HCT116 (cell line): ENCODE results near the gene NOTO. TPM values are rescaled to one million over a fixed set of nuclear protein-coding genes. Genes with fewer than 3 reads are reported as not detected.

Experiments used
- ATAC-seq: fragments of 200-7000 bp; cut with Tn5 transposase; 2 replicates; pipeline ENCODE4 v1.9.1; 2020; ENCODE audit warnings: mild to moderate bottlenecking, moderate library complexity
- BruUV-seq: library from RNA; stranded (reverse); fragments of 400-500 nt; replicated peaks from 2 replicates; lab custom pipeline; 2021; lab: Mats Ljungman, UMichigan
- CTCF ChIA-PET: fragments of 300-600 bp; sonication (Branson Sonifier 250); formaldehyde crosslinking; loops from one replicate; lab custom pipeline; 2021; ENCODE audit warnings: antibody characterized with exemption; lab: Charles Lee
- POLR2A ChIA-PET: fragments of 300-600, 350-600 bp; sonication (Branson Sonifier 250); formaldehyde crosslinking; loops from one replicate; lab custom pipeline; 2021; ENCODE audit warnings: antibody characterized with exemption; lab: Charles Lee
- RAD21 ChIA-PET, 2 experiments: fragments of 300-600 bp; sonication (Branson Sonifier 250); formaldehyde crosslinking; loops; one replicate each; lab custom pipeline; 2023; ENCODE audit warnings: low total read pairs in 2 of 2; ENCODE audit not compliant: uncharacterized antibody in 2 of 2, unreplicated experiment in 2 of 2, low non-redundant PET in 1 of 2; lab: Charles Lee
- DNase-seq: peaks from one replicate; pipeline ENCODE4 v3.0.0-alpha.2; 2010; ENCODE audit warnings: low read depth, low spot score
- H2AFZ ChIP-seq: fragments of 200-600 bp; shearing (Covaris generic), sonication (generic); 2 replicates; pipeline ENCODE4 v1.6.1; 2017; ENCODE audit warnings: low read depth, mixed run types, mixed read lengths, antibody characterized with exemption, low read length; ENCODE audit not compliant: poor library complexity, severe bottlenecking
- H3K27ac ChIP-seq: 2 replicates; pipeline ENCODE4 v1.5.1; 2012; ENCODE audit warnings: low read depth, low read length
- H3K27me3 ChIP-seq: fragments of 200-600 bp; sonication (generic); 2 replicates; pipeline ENCODE4 v1.6.1; 2016; ENCODE audit warnings: mixed run types, low read length, mixed read lengths; ENCODE audit not compliant: insufficient read depth
- H3K36me3 ChIP-seq, 2 experiments: fragments of 200-500 bp in 1 of 2; fragments of 200-600 bp in 1 of 2; sonication (Bioruptor generic) in 1 of 2; sonication (generic) in 1 of 2; 2 replicates each; pipeline versions ENCODE4 v1.5.1 to v1.6.1; 2014 to 2016; ENCODE audit warnings: low read length in 2 of 2, inconsistent platforms in 1 of 2, mixed read lengths in 1 of 2, mixed run types in 1 of 2; ENCODE audit not compliant: insufficient read depth in 2 of 2, control insufficient read depth in 1 of 2
- H3K4me1 ChIP-seq, 2 experiments: fragments of 200-600 bp in 1 of 2; sonication (generic) in 1 of 2; 2 replicates each; pipeline versions ENCODE4 v1.5.1 to v1.6.1; 2012 to 2017; ENCODE audit warnings: low read length in 2 of 2, inconsistent platforms in 1 of 2, mild to moderate bottlenecking in 1 of 2, mixed read lengths in 1 of 2, mixed run types in 1 of 2, moderate library complexity in 1 of 2; ENCODE audit not compliant: insufficient read depth in 2 of 2, control insufficient read depth in 1 of 2
- H3K4me2 ChIP-seq: fragments of 200-600 bp; sonication (generic); 2 replicates; pipeline ENCODE4 v1.6.1; 2017; ENCODE audit warnings: mixed run types, low read length, mixed read lengths
- H3K4me3 ChIP-seq, 2 experiments: fragments of 200-600 bp in 1 of 2; sonication (generic) in 1 of 2; replicated peaks in 1 of 2; 2 replicates each; pipeline ENCODE4 v1.5.1; 2011 to 2016; ENCODE audit warnings: low read length in 2 of 2, control low read depth in 1 of 2, low read depth in 1 of 2, mild to moderate bottlenecking in 1 of 2, mixed read lengths in 1 of 2, mixed run types in 1 of 2
- H3K79me2 ChIP-seq: fragments of 200-600 bp; sonication (generic); 2 replicates; pipeline ENCODE4 v1.6.1; 2017; ENCODE audit warnings: mild to moderate bottlenecking, mixed run types, low read length, moderate library complexity, mixed read lengths; ENCODE audit not compliant: insufficient read depth
- H3K9ac ChIP-seq: fragments of 200-600 bp; sonication (generic); 2 replicates; pipeline ENCODE4 v1.6.1; 2016; ENCODE audit warnings: low read length, mixed read lengths
- H3K9me2 ChIP-seq: fragments of 200-600 bp; sonication (generic), shearing (Covaris generic); 2 replicates; pipeline ENCODE4 v1.6.1; 2017; ENCODE audit warnings: mixed run types, mild to moderate bottlenecking, moderate library complexity; ENCODE audit not compliant: insufficient read depth
- H3K9me3 ChIP-seq, 2 experiments: fragments of 200-500 bp in 1 of 2; fragments of 200-600 bp in 1 of 2; sonication (Bioruptor generic) in 1 of 2; sonication (generic) in 1 of 2; 2 replicates each; pipeline ENCODE4 v1.6.1; 2014 to 2017; ENCODE audit warnings: low read length in 2 of 2, mixed read lengths in 2 of 2, inconsistent platforms in 1 of 2, low read depth in 1 of 2, mild to moderate bottlenecking in 1 of 2, mixed run types in 1 of 2, moderate library complexity in 1 of 2; ENCODE audit not compliant: control insufficient read depth in 1 of 2, insufficient read depth in 1 of 2
- H4K20me1 ChIP-seq: fragments of 200-600 bp; sonication (generic), shearing (Covaris generic); 2 replicates; pipeline ENCODE4 v1.6.1; 2017; ENCODE audit warnings: mixed run types, mild to moderate bottlenecking, moderate library complexity; ENCODE audit not compliant: insufficient read depth
- CBX3 ChIP-seq: IDR thresholded peaks from 2 replicates; pipeline ENCODE4 v1.6.1; 2012; ENCODE audit warnings: low read depth
- CEBPB ChIP-seq: IDR thresholded peaks from 2 replicates; pipeline ENCODE4 v1.6.1; 2012; ENCODE audit warnings: low read depth
- EGR1 ChIP-seq: IDR thresholded peaks from 2 replicates; pipeline ENCODE4 v1.6.1; 2012; ENCODE audit warnings: low read depth
- ELF1 ChIP-seq: IDR thresholded peaks from 2 replicates; pipeline ENCODE4 v1.6.1; 2012; ENCODE audit warnings: low read depth, borderline replicate concordance
- EZH2phosphoT487 ChIP-seq: fragments of 200-600 bp; IDR thresholded peaks from 2 replicates; pipeline ENCODE4 v1.6.1; 2018; ENCODE audit warnings: antibody characterized with exemption, borderline replicate concordance
- FOSL1 ChIP-seq: IDR thresholded peaks from 2 replicates; pipeline ENCODE4 v1.6.1; 2012; ENCODE audit warnings: low read depth
- JUND ChIP-seq: IDR thresholded peaks from 2 replicates; pipeline ENCODE4 v1.6.1; 2012
- RAD21 ChIP-seq: IDR thresholded peaks from 2 replicates; pipeline ENCODE4 v1.6.1; 2012; ENCODE audit warnings: low read depth, mild to moderate bottlenecking
- REST ChIP-seq: IDR thresholded peaks from 2 replicates; pipeline ENCODE4 v1.6.1; 2012; ENCODE audit warnings: low read depth
- SIN3A ChIP-seq: IDR thresholded peaks from 2 replicates; pipeline ENCODE4 v1.6.1; 2012; ENCODE audit warnings: low read depth
- SP1 ChIP-seq: IDR thresholded peaks from 2 replicates; pipeline ENCODE4 v1.6.1; 2012; ENCODE audit warnings: low read depth
- SRF ChIP-seq: IDR thresholded peaks from 2 replicates; pipeline ENCODE4 v1.6.1; 2012; ENCODE audit warnings: low read depth
- YY1 ChIP-seq: IDR thresholded peaks from 2 replicates; pipeline ENCODE4 v1.6.1; 2011; ENCODE audit warnings: low read length, low read depth, moderate library complexity, mild to moderate bottlenecking; ENCODE audit not compliant: insufficient replicate concordance; ENCODE audit errors: extremely low read depth
- ZBTB33 ChIP-seq: IDR thresholded peaks from 2 replicates; pipeline ENCODE4 v1.6.1; 2011; ENCODE audit warnings: mild to moderate bottlenecking, low read length, moderate library complexity; ENCODE audit not compliant: insufficient replicate concordance; ENCODE audit errors: extremely low read depth
- ZFX ChIP-seq: fragments of 450-650 bp; IDR thresholded peaks from 2 replicates; pipeline ENCODE4 v1.6.1; 2017
- intact Hi-C: fragments of 100-400 bp; cut with micrococcal nuclease; formaldehyde crosslinking; loops from 2 replicates; pipeline ENCODE4 v1.10.0; 2022
- total RNA-seq: library from RNA; stranded (reverse); gene quantifications from one replicate; pipeline ENCODE4 v1.2.1, GENCODE V29; 2021; ENCODE audit not compliant: unreplicated experiment
- TF ChIP-seq, protein P1 (sequence below): IDR thresholded peaks from 2 replicates; pipeline ENCODE4 v1.6.1; 2012
- TF ChIP-seq, protein P2 (sequence below): IDR thresholded peaks from 2 replicates; pipeline ENCODE4 v1.6.1; 2012

Gene NOTO
- total RNA-seq, 1 experiment from 2014 or later = not detected

DNA sequence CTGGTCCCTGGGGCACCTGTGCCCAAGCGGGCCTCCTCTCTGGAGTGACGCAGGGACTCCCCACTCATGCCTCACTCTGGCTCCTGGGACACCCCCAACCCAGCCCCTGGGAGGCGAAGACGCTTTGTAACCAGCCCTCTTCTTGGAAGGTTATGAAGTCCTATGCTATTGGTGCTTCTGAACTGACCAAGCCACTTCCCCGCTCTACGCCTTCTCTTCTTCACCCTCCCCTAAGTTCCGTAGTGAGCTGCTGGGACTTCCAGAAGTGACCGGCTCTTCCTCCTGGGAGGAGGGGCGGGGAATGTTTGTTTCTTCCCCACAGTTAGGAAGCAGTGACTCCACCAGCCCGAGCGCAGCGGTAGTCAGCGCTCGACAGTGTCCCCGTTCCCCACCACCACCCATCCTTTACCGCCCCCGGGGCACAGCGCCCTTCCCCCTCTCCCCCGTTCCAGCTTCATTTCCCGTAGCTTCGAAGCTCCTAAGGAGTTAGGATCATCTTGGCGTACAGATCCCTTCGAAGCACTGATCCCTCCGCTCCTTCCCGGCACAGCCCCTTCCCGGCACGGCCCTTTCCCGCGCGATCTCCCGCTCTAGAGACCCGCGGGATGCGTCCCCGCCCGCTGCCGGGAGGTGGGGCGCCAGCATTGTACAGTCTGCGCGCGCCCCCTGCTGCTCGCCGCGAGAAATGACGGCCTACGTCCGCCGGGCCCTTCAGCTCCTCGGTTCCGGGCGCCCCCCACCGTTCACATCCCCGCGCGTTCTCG lies 25.3 kb upstream of the NOTO start (continued):
- TF ChIP-seq ELF1 (no peak), FOSL1 (no peak), ZFX (no peak), JUND (no peak), RAD21 (peak; percentile 97)
- TF ChIP-seq, protein P1, sequence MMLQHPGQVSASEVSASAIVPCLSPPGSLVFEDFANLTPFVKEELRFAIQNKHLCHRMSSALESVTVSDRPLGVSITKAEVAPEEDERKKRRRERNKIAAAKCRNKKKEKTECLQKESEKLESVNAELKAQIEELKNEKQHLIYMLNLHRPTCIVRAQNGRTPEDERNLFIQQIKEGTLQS = no peak

GRCh38 chr2:73177645-73178255 lies 24.6 kb upstream of the NOTO start:
- POLR2A ChIA-PET = interaction anchor here (0.6 to 1.3 kb wide), 2 partner anchors 35 to 56 kb away, joined by 3 to 5 read pairs; partner anchors contain the start of gene CCT7
- no peak overlapping the region; the same call in 1 of the 2 replicates for H3K9ac ChIP-seq
- peak; percentile 44 for ATAC-seq
- TF ChIP-seq CEBPB (no peak), FOSL1 (no peak), REST (no peak), SP1 (no peak), SRF (no peak), ZBTB33 (no peak), YY1 (no peak), ELF1 (no peak), JUND (no peak), EGR1 (no peak), CBX3 (no peak; the same call in 1 of the 2 replicates), RAD21 (no peak), EZH2phosphoT487 (no peak), ZFX (no peak), SIN3A (no peak)
- TF ChIP-seq, protein P1 = no peak
- TF ChIP-seq, protein P2, sequence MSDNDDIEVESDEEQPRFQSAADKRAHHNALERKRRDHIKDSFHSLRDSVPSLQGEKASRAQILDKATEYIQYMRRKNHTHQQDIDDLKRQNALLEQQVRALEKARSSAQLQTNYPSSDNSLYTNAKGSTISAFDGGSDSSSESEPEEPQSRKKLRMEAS = no peak; the same call in 1 of the 2 replicates

More at GRCh38 chr2:73177645-73178255, 24.6 kb upstream of the NOTO start:
- Histone ChIP-seq H3K9me3 (no peaks in the 10 kb centered on the region), H4K20me1 (no peaks in the 10 kb centered on the region), H3K27ac (no peak overlapping the region), H3K27me3 (no peaks in the 10 kb centered on the region), H3K79me2 (no peaks in the 10 kb centered on the region), H2AFZ (peak overlapping the region; percentile 89), H3K4me3 (peak overlapping the region; percentile 22 to 45), H3K4me2 (peak overlapping the region; percentile 79), H3K4me1 (peaks cover 9 to 14% of the 10 kb centered on the region in 2 experiments; a peak in 3 of 4 replicates), H3K9me2 (no peaks in the 10 kb centered on the region), H3K36me3 (no peaks in the 10 kb centered on the region)
- intact Hi-C loops = loop anchor here (1.0 to 5.0 kb wide), 5 partner anchors 35 to 405 kb away; no protein-coding TSS in a partner anchor
- ChIA-PET RAD21 (interaction anchor here (1.0 to 1.5 kb wide), 4 partner anchors 21 to 315 kb away, joined by 3 to 8 read pairs (median 4); partner anchors contain the start of gene SMYD5 (in 1 of the 2)), CTCF (interaction anchor here (0.6 to 2.6 kb wide), 31 partner anchors 10 to 397 kb away, joined by 3 to 31 read pairs (median 4); partner anchors contain the start of genes PRADC1 and SPR)
- DNase-seq = no peak
- BruUV-seq = no TSS peak
